Kidney (tissue), 14 donors: ENCODE results near the gene TMPRSS15. TPM values are rescaled to one million over a fixed set of nuclear protein-coding genes. Genes with fewer than 3 reads are reported as not detected.

Source experiments
- DNase-seq, 5 donors: peaks; one replicate each; pipeline ENCODE4 v3.0.0-alpha.2; 2013 to 2020
- FAIRE-seq: peaks from 2 replicates; lab custom pipeline; 2012; peaks lifted over from hg19 to GRCh38; lab: Jason Lieb, UNC
- H3K27ac ChIP-seq, 2 donors: one replicate each; pipeline ENCODE4 v1.7.0; 2013; ENCODE audit warnings: low read depth in 2 of 2, low read length in 2 of 2, inconsistent platforms in 1 of 2
- H3K27me3 ChIP-seq: one replicate; pipeline ENCODE4 v1.7.1; 2013; ENCODE audit warnings: low read length, inconsistent platforms; ENCODE audit not compliant: control insufficient read depth, insufficient read depth
- H3K36me3 ChIP-seq, 3 donors: one replicate each; pipeline versions ENCODE4 v1.7.0 to v1.7.1; 2013; ENCODE audit warnings: low read length in 3 of 3, control low read depth in 1 of 3, inconsistent platforms in 1 of 3; ENCODE audit not compliant: insufficient read depth in 3 of 3, control insufficient read depth in 2 of 3
- H3K4me1 ChIP-seq, 3 donors: one replicate each; pipeline versions ENCODE4 v1.7.0 to v1.7.1; 2013; ENCODE audit warnings: low read length in 3 of 3, inconsistent platforms in 1 of 3, low read depth in 1 of 3; ENCODE audit not compliant: control insufficient read depth in 2 of 3, insufficient read depth in 2 of 3
- H3K4me3 ChIP-seq, 3 donors: one replicate each; pipeline versions ENCODE4 v1.7.0 to v1.8.1; 2013; ENCODE audit warnings: low read length in 3 of 3, control low read depth in 1 of 3, inconsistent platforms in 1 of 3
- H3K9ac ChIP-seq, 3 donors: one replicate each; pipeline versions ENCODE4 v1.7.0 to v1.7.1; 2013; ENCODE audit warnings: low read length in 3 of 3, control low read depth in 1 of 3, inconsistent platforms in 1 of 3
- H3K9me3 ChIP-seq, 3 donors: one replicate each; pipeline versions ENCODE4 v1.7.0 to v1.7.1; 2013; ENCODE audit warnings: low read length in 3 of 3, control low read depth in 1 of 3, inconsistent platforms in 1 of 3; ENCODE audit not compliant: control insufficient read depth in 2 of 3, insufficient read depth in 1 of 3
- CTCF ChIP-seq: IDR thresholded peaks from 3 replicates; pipeline ENCODE4 v1.5.1; 2012; ENCODE audit warnings: mild to moderate bottlenecking, moderate library complexity, borderline replicate concordance; ENCODE audit not compliant: insufficient read depth; ENCODE audit errors: extremely low read depth
- intact Hi-C: fragments of 100-400 bp; cut with DNase I; formaldehyde crosslinking; loops from one replicate; pipeline ENCODE4 v1.11.1; 2022
- polyA plus RNA-seq: library from polyadenylated mRNA; stranded (reverse); fragments of 350-450 nt; fragmentation: Illumina TruSeq; extraction: RNeasy Lipid Tissue Mini Kit (QIAGEN cat#74804); gene quantifications from one replicate; pipeline ENCODE4 v1.2.3, GENCODE V29; 2014; ENCODE audit warnings: low read depth, low replicate concordance; ENCODE audit not compliant: insufficient read depth
- total RNA-seq: library from RNA; stranded (reverse); fragmentation: NEBNext Ultra II Directional; extraction: Animal tissue kit (Norgen Biotek cat#: 25700); gene quantifications from one replicate; pipeline ENCODE4 v1.2.1, GENCODE V29; 2021
- donor health status: control.
- donor health status: control.
- donor health status: control.
- donor health status: control.
- donor health status: control.
- donor health status: DM: yes; HTN: yes; CAD: no.
- donor health status: Normal renal cell carcinoma (clear cell type).

Gene TMPRSS15
- total and polyA plus RNA-seq, 2 donors from 2014 or later = 0.09 TPM; not detected in 1

- H3K4me1 ChIP-seq = no peaks in the 10 kb centered on the region
- no peak for TF ChIP-seq CTCF
- H3K4me3 ChIP-seq = no peak overlapping the region
- no peak for DNase-seq
- no peaks in the 10 kb centered on the region for H3K36me3 ChIP-seq
- intact Hi-C loops = no loop called here
- no peak for FAIRE-seq
- no peak overlapping the region for H3K9ac ChIP-seq
- no peaks in the 10 kb centered on the region for H3K27me3 ChIP-seq
- no peak overlapping the region for H3K27ac ChIP-seq
- no peaks in the 10 kb centered on the region for H3K9me3 ChIP-seq
Observed at GRCh38 chr21:18349468-18349867, 54.1 kb downstream of the TMPRSS15 start.

- intact Hi-C loops = no loop called here
- Histone ChIP-seq H3K27ac (no peak overlapping the region), H3K9me3 (no peaks in the 10 kb centered on the region), H3K36me3 (no peaks in the 10 kb centered on the region), H3K27me3 (no peaks in the 10 kb centered on the region), H3K4me1 (no peaks in the 10 kb centered on the region), H3K4me3 (no peak overlapping the region), H3K9ac (no peak overlapping the region)
- TF ChIP-seq CTCF = no peak
- no peak for DNase-seq
- FAIRE-seq = no peak
Observed at GRCh38 chr21:18340387-18340942, 63.1 kb downstream of the TMPRSS15 start.

GRCh38 chr21:18335651-18336236, 67.8 kb downstream of the TMPRSS15 start:
- FAIRE-seq = no peak
- TF ChIP-seq CTCF = no peak
- H3K9me3 ChIP-seq = no peaks in the 10 kb centered on the region

More at GRCh38 chr21:18335651-18336236, 67.8 kb downstream of the TMPRSS15 start:
- no peaks in the 10 kb centered on the region for H3K27me3 ChIP-seq
- no peak overlapping the region for H3K4me3 ChIP-seq
- H3K9ac ChIP-seq = no peak overlapping the region
- H3K4me1 ChIP-seq = no peaks in the 10 kb centered on the region
- H3K27ac ChIP-seq = no peak overlapping the region
- no peaks in the 10 kb centered on the region for H3K36me3 ChIP-seq
- intact Hi-C loops = no loop called here
- no peak for DNase-seq
